CD14-positive monocyte (primary cell): ENCODE measurements around the gene ZFYVE28. TPM values are rescaled to one million over a fixed set of nuclear protein-coding genes. Genes with fewer than 3 reads are reported as not detected.

Experiments used
- DNase-seq, 3 donors: peaks; one replicate each; pipeline ENCODE4 v3.0.0-alpha.2; 2011 to 2022
- H2AFZ ChIP-seq: 2 replicates; pipeline ENCODE4 v1.6.0; 2012; ENCODE audit warnings: mild to moderate bottlenecking, low read depth, low read length, inconsistent platforms; ENCODE audit not compliant: insufficient read depth, poor library complexity, severe bottlenecking
- H3K27ac ChIP-seq, 2 donors: 1 replicate in 1 of 2; 2 replicates in 1 of 2; pipeline ENCODE4 v1.5.1; 2012 to 2013; ENCODE audit warnings: low read length in 2 of 2, control low read depth in 1 of 2, inconsistent platforms in 1 of 2, low read depth in 1 of 2, mild to moderate bottlenecking in 1 of 2
- H3K27me3 ChIP-seq, 2 donors: one replicate each; pipeline versions ENCODE4 v1.6.0 to v1.6.1; 2011 to 2013; ENCODE audit warnings: low read length in 2 of 2; ENCODE audit not compliant: control insufficient read depth in 2 of 2, insufficient read depth in 2 of 2
- H3K36me3 ChIP-seq, 2 donors: replicated peaks in 1 of 2; 1 replicate in 1 of 2; 2 replicates in 1 of 2; pipeline versions ENCODE4 v1.5.1 to v1.6.1; 2012 to 2013; ENCODE audit warnings: low read length in 2 of 2, control low read depth in 1 of 2, inconsistent platforms in 1 of 2, mild to moderate bottlenecking in 1 of 2; ENCODE audit not compliant: insufficient read depth in 2 of 2, control insufficient read depth in 1 of 2
- H3K4me1 ChIP-seq, 2 donors: 1 replicate in 1 of 2; 2 replicates in 1 of 2; pipeline versions ENCODE4 v1.5.1 to v1.6.1; 2012 to 2013; ENCODE audit warnings: low read length in 2 of 2, control low read depth in 1 of 2, inconsistent platforms in 1 of 2, mild to moderate bottlenecking in 1 of 2, moderate library complexity in 1 of 2; ENCODE audit not compliant: insufficient read depth in 2 of 2, control insufficient read depth in 1 of 2
- H3K4me2 ChIP-seq: replicated peaks from 2 replicates; pipeline ENCODE3; 2012; ENCODE audit warnings: low read length, moderate library complexity, mild to moderate bottlenecking; ENCODE audit not compliant: poor library complexity, severe bottlenecking; ENCODE audit errors: extremely low read depth
- H3K4me3 ChIP-seq, 3 experiments: fragments of 200-600 bp in 1 of 3; sonication (generic) in 1 of 3; replicated peaks in 1 of 3; 1 replicate in 2 of 3; 2 replicates in 1 of 3; pipeline ENCODE4 v1.5.1; 2011 to 2013; ENCODE audit warnings: low read length in 3 of 3, mild to moderate bottlenecking in 3 of 3, control low read depth in 2 of 3, low read depth in 2 of 3, inconsistent platforms in 1 of 3, moderate library complexity in 1 of 3
- H3K79me2 ChIP-seq: 2 replicates; pipeline ENCODE4 v1.6.0; 2012; ENCODE audit warnings: mild to moderate bottlenecking, control low read depth, inconsistent platforms, low read length, moderate library complexity; ENCODE audit not compliant: insufficient read depth
- H3K9ac ChIP-seq: 2 replicates; pipeline ENCODE4 v1.6.0; 2017; ENCODE audit warnings: low read length, mild to moderate bottlenecking; ENCODE audit not compliant: insufficient read depth, poor library complexity, severe bottlenecking
- H3K9me3 ChIP-seq, 2 donors: replicated peaks in 1 of 2; 1 replicate in 1 of 2; 2 replicates in 1 of 2; pipeline versions ENCODE4 v1.5.1 to v1.6.1; 2012 to 2013; ENCODE audit warnings: low read length in 2 of 2, control low read depth in 1 of 2; ENCODE audit not compliant: control insufficient read depth in 1 of 2, insufficient read depth in 1 of 2
- H4K20me1 ChIP-seq: 2 replicates; pipeline ENCODE4 v1.6.0; 2012; ENCODE audit warnings: mild to moderate bottlenecking, low read length, control low read depth, moderate library complexity; ENCODE audit not compliant: insufficient read depth
- H3K27ac Mint-ChIP-seq, 7 donors: one replicate each; pipeline ENCODE4 v1.8.0; 2020; ENCODE audit warnings: mild to moderate bottlenecking in 7 of 7, mixed read lengths in 7 of 7, moderate library complexity in 6 of 7, inconsistent platforms in 2 of 7
- H3K27me3 Mint-ChIP-seq, 3 donors: one replicate each; pipeline ENCODE4 v1.8.0; 2021 to 2022; ENCODE audit warnings: low read depth in 3 of 3, mild to moderate bottlenecking in 3 of 3, mixed read lengths in 3 of 3, moderate library complexity in 3 of 3, inconsistent platforms in 1 of 3
- H3K36me3 Mint-ChIP-seq, 2 donors: one replicate each; pipeline ENCODE4 v1.8.0; 2020; ENCODE audit warnings: mixed read lengths in 2 of 2, inconsistent platforms in 1 of 2, mild to moderate bottlenecking in 1 of 2
- H3K4me1 Mint-ChIP-seq: one replicate; pipeline ENCODE4 v1.8.0; 2020; ENCODE audit warnings: mild to moderate bottlenecking, mixed read lengths
- H3K4me3 Mint-ChIP-seq, 2 donors: one replicate each; pipeline ENCODE4 v1.8.0; 2020; ENCODE audit warnings: mild to moderate bottlenecking in 2 of 2, mixed read lengths in 2 of 2, moderate library complexity in 1 of 2
- H3K9me3 Mint-ChIP-seq, 7 donors: one replicate each; pipeline ENCODE4 v1.8.0; 2020 to 2022; ENCODE audit warnings: mixed read lengths in 7 of 7, mild to moderate bottlenecking in 6 of 7, moderate library complexity in 6 of 7, inconsistent platforms in 2 of 7
- WGBS: methylation state at CpG from one replicate; pipeline ENCODE4 v1.1.5; 2013; ENCODE audit warnings: missing lambda C conversion rate; ENCODE audit not compliant: insufficient coverage; 5-methylcytosine and 5-hydroxymethylcytosine counted together
- intact Hi-C, 2 donors: fragments of 100-400 bp; cut with micrococcal nuclease; formaldehyde crosslinking; loops; one replicate each; pipeline versions ENCODE4 v1.15.0 to v1.15.1; 2023
- polyA plus RNA-seq, 3 donors: library from polyadenylated mRNA; depleted of rRNA in 1 of 3; unstranded in 2 of 3; stranded (reverse) in 1 of 3; fragments of 300-500 nt in 2 of 3; fragments of >200 nt in 1 of 3; fragmentation: Illumina TruSeq in 2 of 3; gene quantifications; 1 replicate in 2 of 3; 2 replicates in 1 of 3; pipeline ENCODE4 v1.2.3, GENCODE V29; 2012 to 2021
- TF ChIP-seq, protein P1 (sequence below): fragments of 200-600 bp; IDR thresholded peaks from one replicate; pipeline ENCODE4 v1.8.0; 2022; ENCODE audit warnings: antibody characterized with exemption, mild to moderate bottlenecking

The ZFYVE28 gene
- polyA plus RNA-seq, 3 donors: 1.0 to 4.4 (median 1.1) TPM

DNA sequence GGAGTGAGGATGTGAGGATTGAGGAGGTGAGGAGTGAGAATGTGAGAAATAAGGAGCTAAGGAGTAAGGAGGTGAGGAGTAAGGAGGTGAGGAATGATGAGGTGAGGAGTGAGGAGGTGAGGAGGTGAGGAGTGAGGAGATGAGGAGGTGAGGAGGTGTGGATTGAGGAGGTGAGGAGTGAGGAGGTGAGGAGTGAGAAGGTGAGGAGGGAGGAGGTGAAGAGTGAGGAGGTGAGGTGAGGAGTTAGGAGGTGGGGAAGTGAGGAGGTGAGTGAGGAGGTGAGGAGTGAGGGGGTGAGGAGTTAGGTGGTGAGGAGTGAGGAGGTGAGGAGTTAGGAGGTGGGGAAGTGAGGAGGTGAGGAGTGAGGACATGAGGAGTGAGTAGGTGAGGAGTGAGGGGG, 81.8 kb downstream of the ZFYVE28 start:
- H3K27ac ChIP-seq: no peak overlapping the region
- TF ChIP-seq, protein P1, sequence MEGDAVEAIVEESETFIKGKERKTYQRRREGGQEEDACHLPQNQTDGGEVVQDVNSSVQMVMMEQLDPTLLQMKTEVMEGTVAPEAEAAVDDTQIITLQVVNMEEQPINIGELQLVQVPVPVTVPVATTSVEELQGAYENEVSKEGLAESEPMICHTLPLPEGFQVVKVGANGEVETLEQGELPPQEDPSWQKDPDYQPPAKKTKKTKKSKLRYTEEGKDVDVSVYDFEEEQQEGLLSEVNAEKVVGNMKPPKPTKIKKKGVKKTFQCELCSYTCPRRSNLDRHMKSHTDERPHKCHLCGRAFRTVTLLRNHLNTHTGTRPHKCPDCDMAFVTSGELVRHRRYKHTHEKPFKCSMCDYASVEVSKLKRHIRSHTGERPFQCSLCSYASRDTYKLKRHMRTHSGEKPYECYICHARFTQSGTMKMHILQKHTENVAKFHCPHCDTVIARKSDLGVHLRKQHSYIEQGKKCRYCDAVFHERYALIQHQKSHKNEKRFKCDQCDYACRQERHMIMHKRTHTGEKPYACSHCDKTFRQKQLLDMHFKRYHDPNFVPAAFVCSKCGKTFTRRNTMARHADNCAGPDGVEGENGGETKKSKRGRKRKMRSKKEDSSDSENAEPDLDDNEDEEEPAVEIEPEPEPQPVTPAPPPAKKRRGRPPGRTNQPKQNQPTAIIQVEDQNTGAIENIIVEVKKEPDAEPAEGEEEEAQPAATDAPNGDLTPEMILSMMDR: no peak
- no peak for DNase-seq
- no peak overlapping the region for H3K4me2 ChIP-seq
- H3K36me3 Mint-ChIP-seq: no peaks in the 10 kb centered on the region
- no peaks in the 10 kb centered on the region for H3K4me1 ChIP-seq
- no peak overlapping the region for H3K27ac Mint-ChIP-seq
- intact Hi-C loops: no loop called here
- peaks cover 0 to 1% (median 0%) of the 10 kb centered on the region in 7 donors for H3K9me3 Mint-ChIP-seq
- H3K4me3 ChIP-seq: no peak overlapping the region
- H3K27me3 ChIP-seq: no peaks in the 10 kb centered on the region
- no peaks in the 10 kb centered on the region for H3K9me3 ChIP-seq
- no peaks in the 10 kb centered on the region for H3K79me2 ChIP-seq
- H3K27me3 Mint-ChIP-seq: peaks cover 8 to 11% (median 9%) of the 10 kb centered on the region in 3 donors
- no peak overlapping the region for H3K4me3 Mint-ChIP-seq
- no peaks in the 10 kb centered on the region for H4K20me1 ChIP-seq
- H2AFZ ChIP-seq: no peak overlapping the region
- peaks cover 12% of the 10 kb centered on the region for H3K4me1 Mint-ChIP-seq
- no peaks in the 10 kb centered on the region for H3K36me3 ChIP-seq
- no peak overlapping the region for H3K9ac ChIP-seq

DNA sequence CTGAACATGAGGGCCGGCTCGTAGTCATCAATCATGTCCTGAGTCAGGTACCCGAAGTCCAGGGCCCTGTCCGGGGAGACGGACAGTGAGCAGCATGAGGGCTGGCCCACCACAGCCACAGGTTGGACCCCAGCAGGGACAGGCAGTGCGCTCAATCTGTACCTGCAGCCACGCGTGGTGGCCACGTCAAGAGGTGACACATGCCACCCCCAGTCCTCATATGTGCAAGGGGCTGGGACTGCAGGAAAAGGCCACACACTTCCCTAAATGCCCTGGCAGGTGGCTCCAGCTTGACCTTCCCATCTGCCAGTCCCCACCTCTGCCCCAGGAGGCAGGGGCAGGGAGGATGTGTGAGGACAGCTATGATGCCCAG, 82.7 kb downstream of the ZFYVE28 start:
- H3K4me3 ChIP-seq: no peak overlapping the region
- Mint-ChIP-seq H3K4me1 (peaks cover 12% of the 10 kb centered on the region), H3K36me3 (no peaks in the 10 kb centered on the region), H3K27me3 (peaks cover 8 to 11% (median 9%) of the 10 kb centered on the region in 3 donors), H3K27ac (no peak overlapping the region), H3K9me3 (peaks cover 0 to 1% (median 0%) of the 10 kb centered on the region in 7 donors), H3K4me3 (peak overlapping the region in 1 of 2 donors; percentile 39)
- DNase-seq: peak in 1 of 3 donors; percentile 3
- no peaks in the 10 kb centered on the region for H3K9me3 ChIP-seq
- H3K9ac ChIP-seq: no peak overlapping the region
- H2AFZ ChIP-seq: no peak overlapping the region
- WGBS: 89% methylated on average over 8 of the region's 9 CpGs
- no peaks in the 10 kb centered on the region for H3K4me1 ChIP-seq
- H4K20me1 ChIP-seq: no peaks in the 10 kb centered on the region
- TF ChIP-seq, protein P1: no peak
- H3K27me3 ChIP-seq: no peaks in the 10 kb centered on the region
- H3K36me3 ChIP-seq: no peaks in the 10 kb centered on the region
- H3K27ac ChIP-seq: no peak overlapping the region
- H3K79me2 ChIP-seq: no peaks in the 10 kb centered on the region
- no peak overlapping the region for H3K4me2 ChIP-seq
- intact Hi-C loops: no loop called here
